ENCODE measurements around the gene SLC35A4.

Gene SLC35A4

GRCh38 chr5:140564196-140565023, at the start of gene SLC35A4, which contains the start of gene APBB3:
SLC35A4 (plus strand) TSS chr5:140564828; CDS start chr5:140567170, 2,342 bp downstream.
APBB3 (minus strand) TSS chr5:140564598; CDS start chr5:140564245, 353 bp downstream.
- peak within 1 kb of the TSS; percentile 89 for H3K27ac ChIP-seq
- TF ChIP-seq, protein P1, sequence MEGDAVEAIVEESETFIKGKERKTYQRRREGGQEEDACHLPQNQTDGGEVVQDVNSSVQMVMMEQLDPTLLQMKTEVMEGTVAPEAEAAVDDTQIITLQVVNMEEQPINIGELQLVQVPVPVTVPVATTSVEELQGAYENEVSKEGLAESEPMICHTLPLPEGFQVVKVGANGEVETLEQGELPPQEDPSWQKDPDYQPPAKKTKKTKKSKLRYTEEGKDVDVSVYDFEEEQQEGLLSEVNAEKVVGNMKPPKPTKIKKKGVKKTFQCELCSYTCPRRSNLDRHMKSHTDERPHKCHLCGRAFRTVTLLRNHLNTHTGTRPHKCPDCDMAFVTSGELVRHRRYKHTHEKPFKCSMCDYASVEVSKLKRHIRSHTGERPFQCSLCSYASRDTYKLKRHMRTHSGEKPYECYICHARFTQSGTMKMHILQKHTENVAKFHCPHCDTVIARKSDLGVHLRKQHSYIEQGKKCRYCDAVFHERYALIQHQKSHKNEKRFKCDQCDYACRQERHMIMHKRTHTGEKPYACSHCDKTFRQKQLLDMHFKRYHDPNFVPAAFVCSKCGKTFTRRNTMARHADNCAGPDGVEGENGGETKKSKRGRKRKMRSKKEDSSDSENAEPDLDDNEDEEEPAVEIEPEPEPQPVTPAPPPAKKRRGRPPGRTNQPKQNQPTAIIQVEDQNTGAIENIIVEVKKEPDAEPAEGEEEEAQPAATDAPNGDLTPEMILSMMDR (IDR thresholded peaks at IDR 0.05) = no peak
- TF ChIP-seq ZFX (IDR thresholded peaks at IDR 0.05; ENCODE audit: borderline replicate concordance) = no peak

GRCh38 chr5:140524003-140524402, 40.6 kb upstream of the SLC35A4 start:
- no peak overlapping the region for H3K27ac ChIP-seq
- TF ChIP-seq, protein P1 (IDR thresholded peaks at IDR 0.05) = no peak
- TF ChIP-seq ZFX (IDR thresholded peaks at IDR 0.05; ENCODE audit: borderline replicate concordance) = no peak

GRCh38 chr5:140540227-140540626, 24.4 kb upstream of the SLC35A4 start:
- TF ChIP-seq, protein P1 (IDR thresholded peaks at IDR 0.05) = no peak
- TF ChIP-seq ZFX (IDR thresholded peaks at IDR 0.05; ENCODE audit: borderline replicate concordance) = no peak
- no peak overlapping the region for H3K27ac ChIP-seq

DNA sequence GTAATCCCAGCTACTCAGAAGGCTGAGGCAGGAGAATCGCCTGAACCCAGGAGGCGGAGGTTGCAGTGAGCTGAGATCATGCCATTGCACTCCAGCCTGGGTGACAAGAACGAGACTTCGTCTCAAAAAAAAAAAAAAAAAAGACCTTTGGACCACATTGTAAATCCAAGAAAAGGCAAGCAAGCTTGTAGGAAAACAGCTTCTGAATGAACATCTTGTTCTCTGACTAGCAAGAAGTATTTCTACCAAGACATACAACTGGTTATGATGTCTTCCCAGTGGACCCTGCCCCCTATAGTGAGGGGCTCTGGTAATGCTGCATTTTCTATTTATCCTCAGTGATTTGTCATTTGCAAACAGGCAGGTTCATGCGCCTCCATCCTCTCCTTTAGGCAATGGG, 21.7 kb upstream of the SLC35A4 start:
- TF ChIP-seq, protein P1 (IDR thresholded peaks at IDR 0.05) = no peak
- TF ChIP-seq ZFX (IDR thresholded peaks at IDR 0.05; ENCODE audit: borderline replicate concordance) = no peak

GRCh38 chr5:140544986-140545385, 19.6 kb upstream of the SLC35A4 start:
- peak overlapping the region; percentile 89; the same call in 1 of the 2 replicates for H3K27ac ChIP-seq
- TF ChIP-seq ZFX (IDR thresholded peaks at IDR 0.05; ENCODE audit: borderline replicate concordance) = no peak
- TF ChIP-seq, protein P1 (IDR thresholded peaks at IDR 0.05) = no peak

More for the DNA sequence above, 21.7 kb upstream of the SLC35A4 start:
- no peak overlapping the region for H3K27ac ChIP-seq

DNA sequence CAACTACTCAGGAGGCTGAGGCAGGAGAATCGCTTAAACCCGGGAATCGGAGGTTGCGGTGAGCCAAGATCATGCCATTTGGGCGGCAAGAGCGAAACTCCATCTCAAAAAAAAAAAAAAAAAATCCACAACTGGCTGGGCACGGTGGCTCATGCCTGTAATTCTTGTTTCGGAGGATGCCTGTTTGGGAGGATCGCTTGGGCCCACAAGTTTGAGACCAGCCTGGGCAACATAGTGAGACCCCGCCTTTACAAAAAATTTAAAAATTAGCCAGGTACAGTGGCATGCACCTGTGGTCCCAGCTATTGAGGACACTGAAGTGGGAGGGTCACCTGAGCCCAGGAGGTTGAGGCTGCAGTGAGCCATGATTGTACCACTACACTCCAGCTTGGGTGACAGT, 19.0 kb upstream of the SLC35A4 start:
- TF ChIP-seq, protein P1 (IDR thresholded peaks at IDR 0.05) = no peak
- no peak for TF ChIP-seq ZFX (IDR thresholded peaks at IDR 0.05; ENCODE audit: borderline replicate concordance)
- H3K27ac ChIP-seq = peak overlapping the region; percentile 89
